Suprapubic skin (tissue), 3 donors: ENCODE measurements around the gene NFIA.

Experiments
- EP300 ChIP-seq: sonication (generic); formaldehyde crosslinking; IDR thresholded peaks from one replicate; pipeline ENCODE4 v1.6.1; 2017; ENCODE audit warnings: antibody characterized with exemption
- TF ChIP-seq, protein P1 (sequence below), 2 donors: fragments of 200-600 bp in 1 of 2; fragments of 450-650 bp in 1 of 2; sonication (generic) in 1 of 2; IDR thresholded peaks; one replicate each; pipeline ENCODE4 v1.5.1; 2016 to 2019; ENCODE audit warnings: antibody characterized with exemption in 2 of 2, mild to moderate bottlenecking in 1 of 2, moderate library complexity in 1 of 2

DNA sequence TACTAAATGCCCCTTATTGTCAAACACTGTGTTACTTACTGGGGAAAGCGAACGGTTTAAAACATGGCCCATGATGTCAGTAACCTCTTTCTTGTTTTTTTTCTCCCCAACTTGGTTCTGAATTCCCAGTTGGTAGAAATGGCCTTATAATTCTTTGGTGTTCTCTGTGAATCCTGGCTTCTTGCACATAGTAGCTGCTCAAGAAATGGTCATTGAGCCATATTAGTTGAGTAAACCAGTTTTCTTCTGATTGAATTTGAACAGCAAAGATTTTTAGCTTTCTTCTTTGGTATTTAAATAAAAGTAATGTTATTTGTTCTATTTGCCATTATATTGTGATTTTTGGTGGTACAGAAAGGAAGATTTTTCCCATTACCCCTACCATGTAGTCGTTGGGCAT, 87.3 kb downstream of the NFIA start:
- TF ChIP-seq, protein P1, sequence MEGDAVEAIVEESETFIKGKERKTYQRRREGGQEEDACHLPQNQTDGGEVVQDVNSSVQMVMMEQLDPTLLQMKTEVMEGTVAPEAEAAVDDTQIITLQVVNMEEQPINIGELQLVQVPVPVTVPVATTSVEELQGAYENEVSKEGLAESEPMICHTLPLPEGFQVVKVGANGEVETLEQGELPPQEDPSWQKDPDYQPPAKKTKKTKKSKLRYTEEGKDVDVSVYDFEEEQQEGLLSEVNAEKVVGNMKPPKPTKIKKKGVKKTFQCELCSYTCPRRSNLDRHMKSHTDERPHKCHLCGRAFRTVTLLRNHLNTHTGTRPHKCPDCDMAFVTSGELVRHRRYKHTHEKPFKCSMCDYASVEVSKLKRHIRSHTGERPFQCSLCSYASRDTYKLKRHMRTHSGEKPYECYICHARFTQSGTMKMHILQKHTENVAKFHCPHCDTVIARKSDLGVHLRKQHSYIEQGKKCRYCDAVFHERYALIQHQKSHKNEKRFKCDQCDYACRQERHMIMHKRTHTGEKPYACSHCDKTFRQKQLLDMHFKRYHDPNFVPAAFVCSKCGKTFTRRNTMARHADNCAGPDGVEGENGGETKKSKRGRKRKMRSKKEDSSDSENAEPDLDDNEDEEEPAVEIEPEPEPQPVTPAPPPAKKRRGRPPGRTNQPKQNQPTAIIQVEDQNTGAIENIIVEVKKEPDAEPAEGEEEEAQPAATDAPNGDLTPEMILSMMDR (IDR thresholded peaks at IDR 0.05): no peak
- TF ChIP-seq EP300: no peak
